Measurements from ENCODE around the gene RNLS. TPM values are rescaled to one million over a fixed set of nuclear protein-coding genes. Genes with fewer than 3 reads are reported as not detected.

Gene RNLS
- polyA plus RNA-seq, 2 of the 4 experiments (the other 2 are of a cell fraction): 11.7 to 16.8 TPM

GRCh38 chr10:88542522-88542921 lies 40.6 kb downstream of the RNLS start:
- DNase-seq (ENCODE audit: low read depth in 1 of 2, low spot score in 1 of 2) (no peak), ATAC-seq (no peak), FAIRE-seq (no peak)
- CTCF ChIA-PET: interaction anchor here (1.1 to 3.1 kb wide), 2 partner anchors 10 to 747 kb away, joined by 3 to 14 read pairs; no protein-coding TSS in a partner anchor
- Histone ChIP-seq H3K27ac (no peak overlapping the region), H3K4me1 (no peaks in the 10 kb centered on the region; the same call in 2 of the 3 replicates), H3K4me2 (no peak overlapping the region), H3K4me3 (no peak overlapping the region), H3K9me3 (no peaks in the 10 kb centered on the region)
- WGBS (ENCODE audit: missing lambda C conversion rate): 71% methylated on average over 4 of the region's 4 CpGs
- TF ChIP-seq NFE2L2 (conservative IDR thresholded peaks at IDR 0.05; ENCODE audit: low read length) (no peak), CEBPB (IDR thresholded peaks at IDR 0.05) (no peak), MAFK (IDR thresholded peaks at IDR 0.05; ENCODE audit: partially characterized antibody) (peak; percentile 40), CTCF (IDR thresholded peaks at IDR 0.05) (no peak), RAD21 (conservative IDR thresholded peaks at IDR 0.05 in 1 of 2, IDR thresholded peaks at IDR 0.05 in 1 of 2) (no peak), NR3C1 (IDR thresholded peaks at IDR 0.05) (no peak), EHMT2 (IDR thresholded peaks at IDR 0.05; ENCODE audit: low read depth) (no peak)
- POLR2A ChIA-PET: no interaction called here

GRCh38 chr10:88541116-88541626 lies 41.9 kb downstream of the RNLS start:
- H3K9me3 ChIP-seq: no peaks in the 10 kb centered on the region
- FAIRE-seq (no peak), ATAC-seq (no peak), DNase-seq (ENCODE audit: low read depth in 1 of 2, low spot score in 1 of 2) (no peak)
- WGBS (ENCODE audit: missing lambda C conversion rate): 88% methylated on average over 5 of the region's 5 CpGs
- H3K4me3 ChIP-seq: no peak overlapping the region
- H3K27ac ChIP-seq: no peak overlapping the region
- POLR2A ChIA-PET: no interaction called here
- CTCF ChIA-PET: interaction anchor here (3.1 kb wide), 1 partner anchor 11 kb away, joined by 14 read pairs; no protein-coding TSS in a partner anchor
- H3K4me2 ChIP-seq: no peak overlapping the region
- H3K4me1 ChIP-seq: no peaks in the 10 kb centered on the region; the same call in 2 of the 3 replicates
- TF ChIP-seq HES2 (IDR thresholded peaks at IDR 0.05): no peak
- no peak for TF ChIP-seq PHF8 (IDR thresholded peaks at IDR 0.05; ENCODE audit: borderline replicate concordance, low read depth)
- no peak for TF ChIP-seq HOXA7 (CRISPR knock-in tag; IDR thresholded peaks at IDR 0.05)
- TF ChIP-seq RNF2 (IDR thresholded peaks at IDR 0.05; ENCODE audit: borderline replicate concordance, low read depth): no peak
- TF ChIP-seq TFCP2L1 (CRISPR knock-in tag; IDR thresholded peaks at IDR 0.05): no peak
- no peak for TF ChIP-seq FOXS1 (CRISPR knock-in tag; IDR thresholded peaks at IDR 0.05)
- no peak for TF ChIP-seq BCL3 (IDR thresholded peaks at IDR 0.05)
- no peak for TF ChIP-seq RARB (CRISPR knock-in tag; IDR thresholded peaks at IDR 0.05)
- no peak for TF ChIP-seq EHMT2 (IDR thresholded peaks at IDR 0.05; ENCODE audit: low read depth)
- TF ChIP-seq MAZ (IDR thresholded peaks at IDR 0.05; ENCODE audit: borderline replicate concordance, low read depth, low read length): no peak
- TF ChIP-seq HOXB5 (CRISPR knock-in tag; IDR thresholded peaks at IDR 0.05): no peak
- TF ChIP-seq POLR2A (IDR thresholded peaks at IDR 0.05; ENCODE audit: low read length): no peak

GRCh38 chr10:88540351-88540750 lies 42.8 kb downstream of the RNLS start:
- no peak for ATAC-seq
- ChIA-PET CTCF (interaction anchor here (3.1 kb wide), 1 partner anchor 12 kb away, joined by 14 read pairs; no protein-coding TSS in a partner anchor), POLR2A (no interaction called here)
- Histone ChIP-seq H3K27ac (no peak overlapping the region), H3K4me1 (no peaks in the 10 kb centered on the region; the same call in 2 of the 3 replicates), H3K4me3 (no peak overlapping the region), H3K4me2 (no peak overlapping the region), H3K9me3 (no peaks in the 10 kb centered on the region)
- 8% methylated on average over 1 of the region's 1 CpG for WGBS (ENCODE audit: missing lambda C conversion rate)
- no peak for DNase-seq (ENCODE audit: low read depth in 1 of 2, low spot score in 1 of 2)
- FAIRE-seq: no peak
- TF ChIP-seq E2F6 (IDR thresholded peaks at IDR 0.05; ENCODE audit: borderline replicate concordance, low read depth) (no peak), FOSL2 (IDR thresholded peaks at IDR 0.05) (no peak), FOSL2 (CRISPR knock-in tag; IDR thresholded peaks at IDR 0.05) (no peak), CHD2 (IDR thresholded peaks at IDR 0.05; ENCODE audit: low read length, partially characterized antibody) (no peak), REST (IDR thresholded peaks at IDR 0.05) (no peak), HMGXB4 (CRISPR knock-in tag; IDR thresholded peaks at IDR 0.05; ENCODE audit: borderline replicate concordance) (no peak), EP300 (IDR thresholded peaks at IDR 0.05) (no peak), CBX8 (IDR thresholded peaks at IDR 0.05) (no peak)
